GM19035 (cell line): ENCODE data around the gene MACROD2.
"Not testable (repeated sequence)": the region's sequence is repeated elsewhere in the genome, so short reads cannot be mapped to it uniquely, and the experiment has no call there.

Experiments used
- ATAC-seq: cut with Tn5 transposase; IDR thresholded peaks from one replicate; pipeline ENCODE4 v1.9.1; 2021; ENCODE audit not compliant: unreplicated experiment

MACROD2 gene

GRCh38 chr20:15119852-15120487 lies 1124.7 kb downstream of the MACROD2 start:
- no peak for ATAC-seq

GRCh38 chr20:15122613-15123012 lies 1127.3 kb downstream of the MACROD2 start:
- no peak for ATAC-seq

GRCh38 chr20:15131176-15131575 lies 1135.9 kb downstream of the MACROD2 start:
- ATAC-seq: no peak

- ATAC-seq: no peak
Measured at GRCh38 chr20:15138548-15139126, 1143.3 kb downstream of the MACROD2 start.

GRCh38 chr20:15139522-15139921 lies 1144.2 kb downstream of the MACROD2 start:
- ATAC-seq: no peak

- ATAC-seq: no peak
Measured at GRCh38 chr20:15140286-15140685, 1145.0 kb downstream of the MACROD2 start.

GRCh38 chr20:15140940-15141339 lies 1145.6 kb downstream of the MACROD2 start:
- not testable (repeated sequence) for ATAC-seq

- no peak for ATAC-seq
Measured at GRCh38 chr20:15141861-15142260, 1146.5 kb downstream of the MACROD2 start.

GRCh38 chr20:15143478-15143877 lies 1148.2 kb downstream of the MACROD2 start:
- no peak for ATAC-seq

GRCh38 chr20:15144916-15145315 lies 1149.6 kb downstream of the MACROD2 start:
- ATAC-seq: no peak

- no peak for ATAC-seq
Measured at GRCh38 chr20:15146948-15147347, 1151.6 kb downstream of the MACROD2 start.

- ATAC-seq: no peak
Measured at GRCh38 chr20:15154070-15154469, 1158.8 kb downstream of the MACROD2 start.

GRCh38 chr20:15155848-15156401 lies 1160.6 kb downstream of the MACROD2 start:
- no peak for ATAC-seq

GRCh38 chr20:15158533-15158932 lies 1163.2 kb downstream of the MACROD2 start:
- ATAC-seq: no peak

GRCh38 chr20:15162079-15162647 lies 1166.8 kb downstream of the MACROD2 start:
- peak; percentile 70 for ATAC-seq

- ATAC-seq: no peak
Measured at GRCh38 chr20:15163632-15164031, 1168.3 kb downstream of the MACROD2 start.

GRCh38 chr20:15164726-15165125 lies 1169.4 kb downstream of the MACROD2 start:
- no peak for ATAC-seq

GRCh38 chr20:15166744-15167143 lies 1171.4 kb downstream of the MACROD2 start:
- no peak for ATAC-seq

- no peak for ATAC-seq
Measured at GRCh38 chr20:15171016-15171415, 1175.7 kb downstream of the MACROD2 start.

GRCh38 chr20:15176929-15177328 lies 1181.6 kb downstream of the MACROD2 start:
- ATAC-seq: no peak

GRCh38 chr20:15178581-15178980 lies 1183.3 kb downstream of the MACROD2 start:
- no peak for ATAC-seq

- no peak for ATAC-seq
Measured at GRCh38 chr20:15179381-15179780, 1184.1 kb downstream of the MACROD2 start.
